Stimulated activated memory B cell treated with anti-CD40 and anti-IgM and Interleukin-4, amounts not matched to agents 10 μg/mL and 1 μg/mL and 100 μg/mL, for 72 hours (primary cell): ENCODE data around the gene SSMEM1.

Experiments used
- ATAC-seq: fragments of 150-1000 bp; cut with Tn5 transposase; 2 replicates; pipeline ENCODE4 v1.10.0; 2021
- H3K27ac Mint-ChIP-seq: one replicate; pipeline ENCODE4 v1.8.0; 2022; ENCODE audit warnings: mild to moderate bottlenecking, mixed read lengths
- H3K27me3 Mint-ChIP-seq: one replicate; pipeline ENCODE4 v1.8.0; 2022; ENCODE audit warnings: mixed read lengths
- H3K36me3 Mint-ChIP-seq: one replicate; pipeline ENCODE4 v1.8.0; 2022; ENCODE audit warnings: mixed read lengths
- H3K4me1 Mint-ChIP-seq: one replicate; pipeline ENCODE4 v1.8.0; 2022; ENCODE audit warnings: mixed read lengths
- H3K4me3 Mint-ChIP-seq: one replicate; pipeline ENCODE4 v1.8.0; 2022; ENCODE audit warnings: mild to moderate bottlenecking, moderate library complexity, mixed read lengths
- H3K9me3 Mint-ChIP-seq: one replicate; pipeline ENCODE4 v1.8.0; 2022; ENCODE audit warnings: mixed read lengths

The SSMEM1 gene

DNA sequence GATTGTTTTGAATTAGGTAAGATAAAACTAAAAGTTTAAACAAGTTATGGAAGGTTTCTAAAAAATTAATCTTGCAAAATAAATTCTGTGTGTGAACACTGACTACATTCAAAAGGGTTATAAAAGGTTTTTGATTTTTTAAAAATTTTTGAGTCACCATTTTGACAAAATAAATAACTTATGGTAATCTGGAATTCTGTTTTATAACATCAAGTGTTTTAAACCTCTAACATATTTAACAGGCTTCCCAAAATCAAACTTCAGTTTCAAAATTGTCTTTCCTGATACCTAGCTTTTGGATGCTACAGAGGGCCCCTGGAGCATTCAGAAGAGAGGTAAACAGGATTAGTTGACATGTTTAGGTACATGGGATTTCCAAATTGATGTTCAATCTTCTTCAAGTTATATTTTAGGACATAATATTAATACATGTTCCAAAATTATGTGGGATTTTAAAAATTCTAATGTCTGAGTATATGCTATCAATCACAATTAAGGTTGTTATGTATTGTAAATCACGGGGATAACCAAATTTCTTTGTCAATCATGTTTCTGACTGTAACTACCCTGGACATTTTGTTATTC, 50.9 kb downstream of the SSMEM1 start:
- no peaks in the 10 kb centered on the region for H3K36me3 Mint-ChIP-seq
- ATAC-seq = no peak
- no peak overlapping the region for H3K27ac Mint-ChIP-seq
- H3K4me1 Mint-ChIP-seq = no peaks in the 10 kb centered on the region
- H3K9me3 Mint-ChIP-seq = peaks cover 17% of the 10 kb centered on the region
- H3K27me3 Mint-ChIP-seq = peaks cover 44% of the 10 kb centered on the region
- no peak overlapping the region for H3K4me3 Mint-ChIP-seq

DNA sequence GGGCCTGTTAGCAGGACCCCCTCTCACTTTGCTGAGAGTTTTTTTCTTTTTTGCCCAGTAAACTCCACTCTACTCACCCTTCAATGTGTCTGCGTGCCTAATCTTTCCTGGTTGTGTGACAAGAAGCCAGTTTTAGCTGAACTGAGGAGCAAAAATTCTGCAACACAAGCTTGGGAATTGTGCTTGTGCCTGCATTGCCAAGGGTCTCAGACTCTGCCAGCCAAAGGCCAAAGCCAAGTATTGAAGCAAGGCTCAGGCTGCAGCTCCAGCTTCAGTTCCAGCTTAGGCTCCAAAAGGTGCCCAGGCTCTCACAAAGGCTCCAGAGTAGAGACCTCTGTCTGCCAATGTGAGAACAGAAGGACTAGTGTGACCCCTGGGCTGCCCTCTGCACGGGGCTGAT, 54.8 kb downstream of the SSMEM1 start:
- no peak overlapping the region for H3K27ac Mint-ChIP-seq
- no peaks in the 10 kb centered on the region for H3K36me3 Mint-ChIP-seq
- peaks cover 12% of the 10 kb centered on the region for H3K9me3 Mint-ChIP-seq
- H3K4me1 Mint-ChIP-seq = no peaks in the 10 kb centered on the region
- peaks cover 35% of the 10 kb centered on the region for H3K27me3 Mint-ChIP-seq
- ATAC-seq = no peak
- no peak overlapping the region for H3K4me3 Mint-ChIP-seq

DNA sequence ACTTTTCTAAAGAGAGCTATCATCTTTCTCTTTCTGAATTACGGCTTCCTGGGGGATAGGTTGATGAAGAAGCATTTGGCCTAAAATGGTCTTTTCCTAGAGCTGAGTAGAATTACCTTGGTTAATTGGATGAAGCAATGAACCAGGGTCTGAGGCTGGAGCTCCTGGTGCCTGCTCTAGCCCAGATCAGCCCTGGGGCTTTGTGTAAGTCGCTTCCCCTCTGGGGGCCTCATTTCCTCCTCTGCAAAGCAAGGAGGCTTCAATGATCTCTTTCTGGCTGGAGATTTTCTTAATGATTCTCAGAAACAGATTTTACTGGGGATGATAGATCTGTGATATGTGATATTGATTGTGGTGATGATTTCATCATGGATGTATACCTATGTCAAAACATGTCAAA, 55.5 kb downstream of the SSMEM1 start:
- no peak for ATAC-seq
- Mint-ChIP-seq H3K27ac (no peak overlapping the region), H3K27me3 (peaks cover 35% of the 10 kb centered on the region), H3K4me3 (no peak overlapping the region), H3K4me1 (no peaks in the 10 kb centered on the region), H3K9me3 (peaks cover 12% of the 10 kb centered on the region), H3K36me3 (no peaks in the 10 kb centered on the region)
